ENCODE data around the gene ZNF324.
"Not testable (repeated sequence)": the region's sequence is repeated elsewhere in the genome, so short reads cannot be mapped to it uniquely, and the experiment has no call there.

Gene ZNF324

DNA sequence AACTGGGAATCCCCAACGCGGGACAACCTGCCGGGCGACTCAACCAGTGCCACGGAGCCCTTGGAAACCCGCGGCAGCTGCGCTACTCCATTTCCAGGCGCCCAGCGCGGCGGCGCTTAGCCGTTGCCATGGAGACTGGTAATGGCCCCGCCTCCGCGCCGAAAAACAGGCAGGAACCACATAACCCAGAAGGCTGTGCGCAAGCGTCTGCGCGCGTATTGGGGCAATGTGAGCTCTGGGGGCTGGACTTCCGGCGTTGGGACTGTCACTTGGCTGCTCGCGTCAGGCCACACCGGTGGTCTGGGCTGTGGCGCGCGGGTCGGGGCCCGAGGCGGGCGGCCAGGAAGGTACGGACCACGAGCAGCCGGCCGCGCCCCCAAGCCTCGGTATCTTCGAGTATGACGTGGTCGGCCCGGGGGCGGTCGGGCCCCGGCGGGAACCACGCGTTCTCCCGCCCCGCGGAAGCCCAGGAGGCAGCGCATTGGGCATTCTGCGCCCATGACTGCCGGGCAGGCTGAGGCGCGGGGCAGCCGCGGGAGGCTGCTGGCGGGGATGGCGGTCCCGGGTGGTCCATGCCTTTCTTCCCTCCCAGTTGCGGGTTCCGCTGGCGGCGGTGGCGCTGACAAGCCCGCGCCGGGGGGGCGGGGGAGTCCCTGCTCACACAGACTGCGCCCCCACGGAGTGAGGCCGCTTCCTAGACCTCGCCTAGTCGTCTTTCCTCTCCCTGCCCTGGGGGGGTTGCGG is 15.3 kb upstream of the ZNF324 start, which contains the start of gene ZNF324B:
TSS of gene ZNF324B (plus strand) at position 265 of the 744 bp plus-strand sequence. CDS start 2,080 bp downstream, outside the sequence.
- H3K27ac ChIP-seq (ENCODE audit: low read depth, low read length) = no peak within 1 kb of the TSS
- no peaks in the 10 kb centered on the region for H3K4me1 ChIP-seq (ENCODE audit: control insufficient read depth, insufficient read depth, low read length)
- H3K9ac ChIP-seq (ENCODE audit: low read length) = peak within 1 kb of the TSS; percentile 61
- H3K27me3 ChIP-seq (ENCODE audit: control insufficient read depth, insufficient read depth, low read length) = peaks cover 23% of the 10 kb centered on the region
- H3K36me3 ChIP-seq (ENCODE audit: control insufficient read depth, insufficient read depth, low read length) = peaks cover 5% of the 10 kb centered on the region
- peaks cover 25% of the 10 kb centered on the region for H3K9me3 ChIP-seq (ENCODE audit: control insufficient read depth, insufficient read depth, low read depth, low read length)
- peak within 1 kb of the TSS; percentile 87 for H3K4me3 ChIP-seq (ENCODE audit: low read depth, low read length)

DNA sequence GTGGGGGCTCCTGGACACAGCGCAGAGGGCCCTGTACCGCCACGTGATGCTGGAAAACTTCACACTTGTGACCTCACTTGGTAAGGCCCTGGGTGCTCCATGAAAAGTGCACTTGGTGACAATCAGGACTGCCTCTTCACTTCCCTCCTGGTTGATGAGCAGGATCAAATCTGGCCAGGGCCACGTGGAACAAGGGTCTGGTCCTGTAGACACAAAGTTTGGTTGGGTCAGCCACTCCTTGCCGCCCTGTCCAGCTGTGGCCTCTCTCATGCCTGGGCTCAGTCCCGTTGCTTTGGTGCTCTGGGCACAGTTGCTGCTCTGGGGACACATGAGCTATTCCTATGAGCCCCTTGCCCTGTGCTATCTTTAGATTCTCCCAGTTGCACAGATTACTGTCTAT is 13.1 kb upstream of the ZNF324 start:
- peaks cover 6% of the 10 kb centered on the region for H3K36me3 ChIP-seq (ENCODE audit: control insufficient read depth, insufficient read depth, low read length)
- peaks cover 15% of the 10 kb centered on the region for H3K9me3 ChIP-seq (ENCODE audit: control insufficient read depth, insufficient read depth, low read depth, low read length)
- H3K4me3 ChIP-seq (ENCODE audit: low read depth, low read length) = no peak overlapping the region
- no peak overlapping the region for H3K27ac ChIP-seq (ENCODE audit: low read depth, low read length)
- H3K4me1 ChIP-seq (ENCODE audit: control insufficient read depth, insufficient read depth, low read length) = no peaks in the 10 kb centered on the region
- H3K27me3 ChIP-seq (ENCODE audit: control insufficient read depth, insufficient read depth, low read length) = peaks cover 23% of the 10 kb centered on the region
- H3K9ac ChIP-seq (ENCODE audit: low read length) = no peak overlapping the region

DNA sequence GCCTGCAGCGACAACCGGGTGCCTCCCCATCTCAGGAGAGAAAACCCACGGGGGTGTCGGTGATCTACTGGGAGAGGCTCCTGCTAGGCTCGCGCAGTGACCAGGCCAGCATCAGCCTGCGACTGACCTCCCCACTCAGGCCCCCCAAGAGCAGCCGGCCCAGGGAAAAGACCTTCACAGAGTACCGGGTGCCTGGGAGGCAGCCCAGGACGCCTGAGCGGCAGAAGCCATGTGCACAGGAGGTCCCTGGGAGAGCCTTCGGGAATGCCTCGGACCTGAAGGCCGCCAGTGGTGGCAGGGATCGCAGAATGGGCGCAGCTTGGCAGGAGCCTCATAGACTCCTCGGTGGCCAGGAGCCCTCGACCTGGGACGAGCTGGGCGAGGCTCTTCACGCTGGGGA is 11.6 kb upstream of the ZNF324 start:
- peaks cover 19% of the 10 kb centered on the region for H3K27me3 ChIP-seq (ENCODE audit: control insufficient read depth, insufficient read depth, low read length)
- no peak overlapping the region for H3K4me3 ChIP-seq (ENCODE audit: low read depth, low read length)
- H3K27ac ChIP-seq (ENCODE audit: low read depth, low read length) = no peak overlapping the region
- peaks cover 6% of the 10 kb centered on the region for H3K36me3 ChIP-seq (ENCODE audit: control insufficient read depth, insufficient read depth, low read length)
- H3K9me3 ChIP-seq (ENCODE audit: control insufficient read depth, insufficient read depth, low read depth, low read length) = no peaks in the 10 kb centered on the region
- no peak overlapping the region for H3K9ac ChIP-seq (ENCODE audit: low read length)
- H3K4me1 ChIP-seq (ENCODE audit: control insufficient read depth, insufficient read depth, low read length) = no peaks in the 10 kb centered on the region

DNA sequence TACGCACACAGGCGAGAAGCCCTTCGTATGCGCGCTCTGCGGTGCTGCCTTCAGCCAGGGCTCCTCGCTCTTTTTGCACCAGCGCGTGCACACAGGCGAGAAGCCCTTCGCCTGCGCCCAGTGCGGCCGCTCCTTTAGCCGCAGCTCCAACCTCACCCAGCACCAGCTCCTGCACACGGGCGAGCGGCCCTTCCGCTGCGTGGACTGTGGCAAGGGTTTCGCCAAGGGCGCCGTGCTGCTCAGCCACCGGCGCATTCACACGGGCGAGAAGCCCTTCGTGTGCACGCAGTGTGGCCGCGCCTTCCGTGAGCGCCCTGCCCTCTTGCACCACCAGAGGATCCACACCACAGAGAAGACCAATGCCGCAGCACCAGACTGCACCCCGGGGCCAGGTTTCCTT is 10.8 kb upstream of the ZNF324 start:
- Histone ChIP-seq H3K27ac (ENCODE audit: low read depth, low read length) (no peak overlapping the region), H3K9me3 (ENCODE audit: control insufficient read depth, insufficient read depth, low read depth, low read length) (no peaks in the 10 kb centered on the region), H3K36me3 (ENCODE audit: control insufficient read depth, insufficient read depth, low read length) (peaks cover 6% of the 10 kb centered on the region), H3K9ac (ENCODE audit: low read length) (no peak overlapping the region), H3K27me3 (ENCODE audit: control insufficient read depth, insufficient read depth, low read length) (peaks cover 11% of the 10 kb centered on the region), H3K4me3 (ENCODE audit: low read depth, low read length) (no peak overlapping the region), H3K4me1 (ENCODE audit: control insufficient read depth, insufficient read depth, low read length) (no peaks in the 10 kb centered on the region)

DNA sequence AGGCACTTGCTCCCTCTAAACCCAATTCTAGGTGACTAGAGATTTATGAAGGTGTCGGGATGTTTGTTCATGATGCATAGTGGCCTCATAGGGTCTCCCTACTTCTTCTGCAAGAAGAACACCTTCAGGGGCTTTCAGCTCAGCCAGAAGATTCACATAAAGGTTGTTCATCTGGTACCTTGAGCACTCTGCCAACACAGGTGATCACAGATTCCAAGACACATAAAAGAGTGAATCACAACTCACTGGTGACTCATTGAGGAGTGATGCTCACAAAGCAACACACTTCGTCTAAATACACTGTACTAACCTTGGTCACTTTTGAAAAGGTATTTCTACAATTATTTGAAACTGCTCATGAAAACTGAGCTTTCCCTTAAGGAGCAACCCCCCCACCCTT is 6.8 kb upstream of the ZNF324 start:
- H3K27ac ChIP-seq (ENCODE audit: low read depth, low read length) = no peak overlapping the region
- no peak overlapping the region for H3K4me3 ChIP-seq (ENCODE audit: low read depth, low read length)
- no peaks in the 10 kb centered on the region for H3K9me3 ChIP-seq (ENCODE audit: control insufficient read depth, insufficient read depth, low read depth, low read length)
- no peaks in the 10 kb centered on the region for H3K4me1 ChIP-seq (ENCODE audit: control insufficient read depth, insufficient read depth, low read length)
- H3K36me3 ChIP-seq (ENCODE audit: control insufficient read depth, insufficient read depth, low read length) = peaks cover 4% of the 10 kb centered on the region; the same call in 1 of the 2 replicates
- H3K27me3 ChIP-seq (ENCODE audit: control insufficient read depth, insufficient read depth, low read length) = no peaks in the 10 kb centered on the region
- no peak overlapping the region for H3K9ac ChIP-seq (ENCODE audit: low read length)

DNA sequence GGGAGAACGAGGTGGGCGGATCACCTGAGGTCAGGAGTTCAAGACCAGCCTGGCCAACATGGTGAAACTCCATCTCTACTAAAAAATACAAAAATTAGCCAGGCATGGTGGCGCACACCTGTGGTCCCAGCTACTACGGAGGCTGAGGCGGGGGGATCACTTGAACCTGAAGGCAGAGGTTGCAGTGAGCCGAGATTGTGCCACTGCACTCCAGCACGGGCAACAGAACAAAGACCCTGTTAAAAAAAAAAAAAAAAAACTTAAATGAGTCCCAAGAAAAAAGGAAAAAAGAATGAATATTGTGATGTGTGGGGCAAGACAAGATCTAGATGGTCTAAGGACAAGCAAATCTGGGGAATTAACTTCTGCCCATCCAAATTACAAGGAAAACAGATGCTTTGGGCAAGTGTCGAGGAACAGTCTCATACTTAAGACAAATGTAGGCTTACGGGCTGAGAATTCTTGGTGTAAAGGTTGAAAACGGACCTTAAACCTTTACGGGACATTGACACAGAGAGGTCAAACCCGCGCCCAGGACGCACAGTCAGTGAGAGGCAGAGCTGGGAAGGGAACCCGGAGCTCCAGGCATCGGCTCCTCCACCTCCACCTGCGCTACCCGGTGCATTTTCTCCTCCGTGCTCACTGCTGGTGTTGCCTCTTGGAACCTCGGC is 656 bp upstream of the ZNF324 start:
- Histone ChIP-seq H3K27ac (ENCODE audit: low read depth, low read length) (no peak overlapping the region), H3K9ac (ENCODE audit: low read length) (no peak overlapping the region)

DNA sequence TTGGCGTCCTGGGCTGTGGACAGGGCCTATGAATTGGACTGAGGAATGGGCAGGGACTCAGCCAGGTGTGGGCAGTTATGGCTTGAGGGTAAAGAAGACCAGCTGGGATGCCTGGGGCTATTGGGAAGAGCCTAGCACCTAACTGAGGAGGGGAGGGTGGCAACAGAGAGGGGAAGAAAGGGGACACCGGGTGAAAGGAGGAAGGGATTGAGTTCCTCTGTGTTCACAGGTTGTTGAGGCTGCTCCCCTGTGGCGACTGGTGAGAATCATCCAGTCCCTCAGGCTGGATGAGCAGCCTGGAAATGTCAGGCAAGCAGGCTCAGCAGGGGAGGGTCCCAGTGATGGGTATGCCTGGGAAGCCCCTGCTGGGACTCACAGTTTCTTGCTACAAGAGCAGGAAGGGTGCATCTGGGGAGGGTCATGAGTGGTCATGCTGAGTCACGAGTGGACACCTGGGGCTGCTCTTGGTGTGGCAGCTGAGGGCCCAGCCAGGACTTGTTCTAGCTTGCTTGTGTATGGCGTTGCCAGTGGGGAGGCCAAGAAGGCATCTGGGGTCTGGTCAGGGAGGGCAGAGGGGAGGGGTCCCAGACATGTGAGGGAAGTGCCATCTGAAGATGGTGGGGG is 1.4 kb downstream of the ZNF324 start:
- Histone ChIP-seq H3K4me1 (ENCODE audit: control insufficient read depth, insufficient read depth, low read length) (peaks cover 4% of the 10 kb centered on the region; the same call in 1 of the 2 replicates), H3K4me3 (ENCODE audit: low read depth, low read length) (peak overlapping the region; percentile 49), H3K9ac (ENCODE audit: low read length) (no peak overlapping the region)

More for the DNA sequence above, 656 bp upstream of the ZNF324 start:
- Histone ChIP-seq H3K27me3 (ENCODE audit: control insufficient read depth, insufficient read depth, low read length) (peaks cover 10% of the 10 kb centered on the region), H3K4me1 (ENCODE audit: control insufficient read depth, insufficient read depth, low read length) (peaks cover 4% of the 10 kb centered on the region; the same call in 1 of the 2 replicates), H3K36me3 (ENCODE audit: control insufficient read depth, insufficient read depth, low read length) (peaks cover 7% of the 10 kb centered on the region), H3K9me3 (ENCODE audit: control insufficient read depth, insufficient read depth, low read depth, low read length) (no peaks in the 10 kb centered on the region), H3K4me3 (ENCODE audit: low read depth, low read length) (peak overlapping the region; percentile 83)

DNA sequence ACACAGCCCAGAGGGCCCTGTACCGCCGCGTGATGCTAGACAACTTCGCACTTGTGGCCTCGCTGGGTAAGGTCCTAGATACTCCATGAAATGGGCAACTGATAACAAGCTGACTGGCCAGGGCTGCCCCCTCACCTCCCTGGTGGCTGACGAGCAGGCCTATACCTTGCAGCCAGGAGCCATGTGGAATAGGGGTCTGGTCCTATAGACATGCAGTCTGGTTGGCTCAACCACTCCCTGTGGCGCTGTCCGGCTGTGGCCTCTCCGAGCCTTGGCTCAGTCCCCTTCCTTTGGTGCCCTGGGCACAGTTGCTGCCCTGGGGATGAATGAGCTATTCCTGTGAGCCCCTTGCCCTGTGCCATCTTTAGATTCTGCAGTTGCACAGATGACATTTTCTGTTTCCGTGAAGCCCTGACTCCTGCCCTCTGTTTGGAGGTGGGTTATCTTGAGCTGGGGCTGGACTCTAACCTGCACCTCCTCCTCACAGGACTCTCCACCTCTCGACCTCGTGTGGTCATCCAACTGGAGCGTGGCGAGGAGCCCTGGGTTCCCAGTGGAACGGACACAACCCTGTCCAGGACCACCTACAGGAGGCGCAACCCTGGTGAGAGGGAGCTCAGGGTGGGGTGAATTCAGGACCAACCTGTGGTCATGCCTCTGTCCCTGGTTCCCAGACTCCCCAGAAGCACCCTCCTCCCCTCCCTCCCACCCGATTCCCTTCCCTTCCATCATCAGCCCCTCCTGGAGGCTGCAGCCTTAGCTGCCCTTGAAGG is 2.5 kb downstream of the ZNF324 start:
- no peak overlapping the region for H3K9ac ChIP-seq (ENCODE audit: low read length)
- H3K4me3 ChIP-seq (ENCODE audit: low read depth, low read length) = no peak overlapping the region
- peaks cover 10% of the 10 kb centered on the region for H3K27me3 ChIP-seq (ENCODE audit: control insufficient read depth, insufficient read depth, low read length)
- H3K9me3 ChIP-seq (ENCODE audit: control insufficient read depth, insufficient read depth, low read depth, low read length) = no peaks in the 10 kb centered on the region
- no peak overlapping the region for H3K27ac ChIP-seq (ENCODE audit: low read depth, low read length)
- H3K36me3 ChIP-seq (ENCODE audit: control insufficient read depth, insufficient read depth, low read length) = peaks cover 23% of the 10 kb centered on the region
- H3K4me1 ChIP-seq (ENCODE audit: control insufficient read depth, insufficient read depth, low read length) = peaks cover 4% of the 10 kb centered on the region; the same call in 1 of the 2 replicates

More for the DNA sequence above, 1.4 kb downstream of the ZNF324 start:
- no peaks in the 10 kb centered on the region for H3K9me3 ChIP-seq (ENCODE audit: control insufficient read depth, insufficient read depth, low read depth, low read length)
- peaks cover 23% of the 10 kb centered on the region for H3K36me3 ChIP-seq (ENCODE audit: control insufficient read depth, insufficient read depth, low read length)
- peaks cover 10% of the 10 kb centered on the region for H3K27me3 ChIP-seq (ENCODE audit: control insufficient read depth, insufficient read depth, low read length)
- no peak overlapping the region for H3K27ac ChIP-seq (ENCODE audit: low read depth, low read length)

DNA sequence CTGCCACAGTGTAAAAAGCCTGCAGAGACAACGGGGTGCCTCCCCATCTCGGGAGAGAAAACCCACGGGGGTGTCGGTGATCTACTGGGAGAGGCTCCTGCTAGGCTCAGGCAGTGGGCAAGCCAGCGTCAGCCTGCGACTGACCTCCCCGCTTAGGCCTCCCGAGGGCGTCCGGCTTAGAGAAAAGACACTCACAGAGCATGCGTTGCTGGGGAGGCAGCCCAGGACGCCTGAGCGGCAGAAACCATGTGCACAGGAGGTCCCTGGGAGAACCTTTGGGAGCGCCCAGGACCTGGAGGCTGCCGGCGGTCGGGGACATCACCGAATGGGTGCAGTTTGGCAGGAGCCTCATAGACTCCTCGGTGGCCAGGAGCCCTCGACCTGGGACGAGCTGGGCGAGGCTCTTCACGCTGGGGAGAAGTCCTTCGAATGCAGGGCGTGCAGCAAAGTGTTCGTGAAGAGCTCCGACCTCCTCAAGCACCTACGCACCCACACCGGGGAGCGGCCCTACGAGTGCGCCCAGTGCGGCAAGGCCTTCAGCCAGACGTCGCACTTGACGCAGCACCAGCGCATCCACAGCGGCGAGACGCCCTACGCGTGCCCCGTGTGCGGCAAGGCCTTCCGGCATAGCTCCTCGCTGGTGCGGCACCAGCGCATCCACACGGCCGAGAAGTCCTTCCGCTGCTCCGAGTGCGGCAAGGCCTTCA is 4.1 kb downstream of the ZNF324 start:
- not testable (repeated sequence) for H3K9me3 ChIP-seq (ENCODE audit: control insufficient read depth, insufficient read depth, low read depth, low read length); H3K9ac ChIP-seq (ENCODE audit: low read length); H3K27ac ChIP-seq (ENCODE audit: low read depth, low read length); H3K4me3 ChIP-seq (ENCODE audit: low read depth, low read length); H3K27me3 ChIP-seq (ENCODE audit: control insufficient read depth, insufficient read depth, low read length); H3K4me1 ChIP-seq (ENCODE audit: control insufficient read depth, insufficient read depth, low read length)
- peaks cover 23% of the 10 kb centered on the region for H3K36me3 ChIP-seq (ENCODE audit: control insufficient read depth, insufficient read depth, low read length)

DNA sequence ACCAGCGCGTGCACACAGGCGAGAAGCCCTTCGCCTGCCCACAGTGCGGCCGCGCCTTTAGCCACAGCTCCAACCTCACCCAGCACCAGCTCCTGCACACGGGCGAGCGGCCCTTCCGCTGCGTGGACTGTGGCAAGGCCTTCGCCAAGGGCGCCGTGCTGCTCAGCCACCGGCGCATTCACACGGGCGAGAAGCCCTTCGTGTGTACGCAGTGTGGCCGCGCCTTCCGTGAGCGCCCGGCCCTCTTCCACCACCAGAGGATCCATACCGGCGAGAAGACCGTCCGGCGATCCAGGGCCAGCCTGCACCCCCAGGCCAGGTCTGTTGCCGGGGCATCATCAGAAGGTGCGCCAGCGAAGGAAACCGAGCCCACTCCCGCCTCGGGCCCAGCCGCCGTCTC is 4.9 kb downstream of the ZNF324 start:
- Histone ChIP-seq H3K4me1 (ENCODE audit: control insufficient read depth, insufficient read depth, low read length) (peaks cover 10% of the 10 kb centered on the region), H3K9me3 (ENCODE audit: control insufficient read depth, insufficient read depth, low read depth, low read length) (no peaks in the 10 kb centered on the region), H3K27ac (ENCODE audit: low read depth, low read length) (no peak overlapping the region), H3K36me3 (ENCODE audit: control insufficient read depth, insufficient read depth, low read length) (peaks cover 23% of the 10 kb centered on the region), H3K4me3 (ENCODE audit: low read depth, low read length) (no peak overlapping the region), H3K9ac (ENCODE audit: low read length) (no peak overlapping the region), H3K27me3 (ENCODE audit: control insufficient read depth, insufficient read depth, low read length) (no peaks in the 10 kb centered on the region)

Data from HUES6 (cell line).